HEK293 (cell line): ENCODE measurements around the gene NCR3LG1.

Source experiments
- KLF10 ChIP-seq: fragments of 450-650 bp; IDR thresholded peaks from 2 replicates; pipeline ENCODE4 v1.5.1; 2018; ENCODE audit warnings: missing biosample characterization, mild to moderate bottlenecking, missing genetic modification characterization
- WT1 ChIP-seq: fragments of 450-650 bp; formaldehyde crosslinking; IDR thresholded peaks from 2 replicates; pipeline ENCODE4 v1.5.1; 2016; ENCODE audit warnings: missing biosample characterization, missing genetic modification characterization
- ZNF169 ChIP-seq: fragments of 450-650 bp; formaldehyde crosslinking; IDR thresholded peaks from 2 replicates; pipeline ENCODE4 v1.5.1; 2016; ENCODE audit warnings: missing biosample characterization, missing genetic modification characterization
- ZNF174 ChIP-seq: fragments of 450-650 bp; formaldehyde crosslinking; IDR thresholded peaks from 2 replicates; pipeline ENCODE4 v1.5.0; 2017; ENCODE audit warnings: missing biosample characterization, mild to moderate bottlenecking, missing genetic modification characterization
- ZNF23 ChIP-seq: fragments of 450-650 bp; formaldehyde crosslinking; IDR thresholded peaks from 2 replicates; pipeline ENCODE4 v1.5.1; 2016; ENCODE audit warnings: missing biosample characterization, missing genetic modification characterization, borderline replicate concordance
- ZNF292 ChIP-seq: fragments of 450-650 bp; formaldehyde crosslinking; IDR thresholded peaks from 2 replicates; pipeline ENCODE4 v1.5.1; 2016; ENCODE audit warnings: low read depth, missing biosample characterization, missing genetic modification characterization, borderline replicate concordance
- TF ChIP-seq, protein P1 (sequence below): sonication (generic); formaldehyde crosslinking; IDR thresholded peaks from 2 replicates; pipeline ENCODE4 v1.8.1; 2022; ENCODE audit warnings: mild to moderate bottlenecking, moderate library complexity, missing genetic modification reagents
- TF ChIP-seq, protein P2 (sequence below): fragments of 450-650 bp; formaldehyde crosslinking; IDR thresholded peaks from 2 replicates; pipeline ENCODE4 v1.5.1; 2016; ENCODE audit warnings: missing biosample characterization, missing genetic modification characterization
- TF ChIP-seq, protein P3 (sequence below): fragments of 450-650 bp; formaldehyde crosslinking; IDR thresholded peaks from 2 replicates; pipeline ENCODE4 v1.5.1; 2016; ENCODE audit warnings: missing biosample characterization, missing genetic modification characterization
- TF ChIP-seq, protein P4 (sequence below): fragments of 450-650 bp; formaldehyde crosslinking; IDR thresholded peaks from 2 replicates; pipeline ENCODE4 v1.5.1; 2017; ENCODE audit warnings: missing biosample characterization, missing genetic modification characterization
- TF ChIP-seq, protein P5 (sequence below): fragments of 450-650 bp; IDR thresholded peaks from 2 replicates; pipeline ENCODE4 v1.5.1; 2018; ENCODE audit warnings: missing biosample characterization, mild to moderate bottlenecking, missing genetic modification characterization

DNA sequence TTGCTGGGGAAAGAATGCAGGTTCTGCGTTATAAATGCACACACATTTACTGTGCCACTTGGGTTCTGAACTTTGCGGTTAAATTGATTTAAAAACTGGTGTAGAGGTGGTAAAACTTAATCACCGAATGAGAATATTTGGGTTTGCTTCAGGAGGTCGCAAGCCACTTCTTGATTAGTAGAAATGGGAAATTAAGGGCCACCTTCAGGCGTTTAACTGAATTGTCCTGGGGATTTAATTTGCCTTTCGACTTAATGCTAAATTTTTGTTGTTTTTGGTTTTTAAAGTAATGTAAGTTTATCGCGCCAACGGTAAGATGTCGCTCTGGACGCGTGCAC, 459 bp upstream of the NCR3LG1 start:
- TF ChIP-seq, protein P1, sequence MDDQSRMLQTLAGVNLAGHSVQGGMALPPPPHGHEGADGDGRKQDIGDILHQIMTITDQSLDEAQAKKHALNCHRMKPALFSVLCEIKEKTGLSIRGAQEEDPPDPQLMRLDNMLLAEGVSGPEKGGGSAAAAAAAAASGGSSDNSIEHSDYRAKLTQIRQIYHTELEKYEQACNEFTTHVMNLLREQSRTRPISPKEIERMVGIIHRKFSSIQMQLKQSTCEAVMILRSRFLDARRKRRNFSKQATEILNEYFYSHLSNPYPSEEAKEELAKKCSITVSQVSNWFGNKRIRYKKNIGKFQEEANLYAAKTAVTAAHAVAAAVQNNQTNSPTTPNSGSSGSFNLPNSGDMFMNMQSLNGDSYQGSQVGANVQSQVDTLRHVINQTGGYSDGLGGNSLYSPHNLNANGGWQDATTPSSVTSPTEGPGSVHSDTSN (CRISPR knock-in tag) = no peak
- TF ChIP-seq, protein P2, sequence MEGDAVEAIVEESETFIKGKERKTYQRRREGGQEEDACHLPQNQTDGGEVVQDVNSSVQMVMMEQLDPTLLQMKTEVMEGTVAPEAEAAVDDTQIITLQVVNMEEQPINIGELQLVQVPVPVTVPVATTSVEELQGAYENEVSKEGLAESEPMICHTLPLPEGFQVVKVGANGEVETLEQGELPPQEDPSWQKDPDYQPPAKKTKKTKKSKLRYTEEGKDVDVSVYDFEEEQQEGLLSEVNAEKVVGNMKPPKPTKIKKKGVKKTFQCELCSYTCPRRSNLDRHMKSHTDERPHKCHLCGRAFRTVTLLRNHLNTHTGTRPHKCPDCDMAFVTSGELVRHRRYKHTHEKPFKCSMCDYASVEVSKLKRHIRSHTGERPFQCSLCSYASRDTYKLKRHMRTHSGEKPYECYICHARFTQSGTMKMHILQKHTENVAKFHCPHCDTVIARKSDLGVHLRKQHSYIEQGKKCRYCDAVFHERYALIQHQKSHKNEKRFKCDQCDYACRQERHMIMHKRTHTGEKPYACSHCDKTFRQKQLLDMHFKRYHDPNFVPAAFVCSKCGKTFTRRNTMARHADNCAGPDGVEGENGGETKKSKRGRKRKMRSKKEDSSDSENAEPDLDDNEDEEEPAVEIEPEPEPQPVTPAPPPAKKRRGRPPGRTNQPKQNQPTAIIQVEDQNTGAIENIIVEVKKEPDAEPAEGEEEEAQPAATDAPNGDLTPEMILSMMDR (tag by site-specific recombination) = no peak
- TF ChIP-seq ZNF169 (tag by site-specific recombination) = no peak
- TF ChIP-seq, protein P3, sequence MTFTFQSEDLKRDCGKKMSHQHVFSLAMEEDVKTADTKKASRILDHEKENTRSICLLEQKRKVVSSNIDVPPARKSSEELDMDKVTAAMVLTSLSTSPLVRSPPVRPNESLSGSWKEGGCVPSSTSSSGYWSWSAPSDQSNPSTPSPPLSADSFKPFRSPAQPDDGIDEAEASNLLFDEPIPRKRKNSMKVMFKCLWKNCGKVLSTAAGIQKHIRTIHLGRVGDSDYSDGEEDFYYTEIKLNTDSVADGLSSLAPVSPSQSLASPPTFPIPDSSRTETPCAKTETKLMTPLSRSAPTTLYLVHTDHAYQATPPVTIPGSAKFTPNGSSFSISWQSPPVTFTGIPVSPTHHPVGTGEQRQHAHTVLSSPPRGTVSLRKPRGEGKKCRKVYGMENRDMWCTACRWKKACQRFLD (tag by site-specific recombination) = no peak
- TF ChIP-seq, protein P4, sequence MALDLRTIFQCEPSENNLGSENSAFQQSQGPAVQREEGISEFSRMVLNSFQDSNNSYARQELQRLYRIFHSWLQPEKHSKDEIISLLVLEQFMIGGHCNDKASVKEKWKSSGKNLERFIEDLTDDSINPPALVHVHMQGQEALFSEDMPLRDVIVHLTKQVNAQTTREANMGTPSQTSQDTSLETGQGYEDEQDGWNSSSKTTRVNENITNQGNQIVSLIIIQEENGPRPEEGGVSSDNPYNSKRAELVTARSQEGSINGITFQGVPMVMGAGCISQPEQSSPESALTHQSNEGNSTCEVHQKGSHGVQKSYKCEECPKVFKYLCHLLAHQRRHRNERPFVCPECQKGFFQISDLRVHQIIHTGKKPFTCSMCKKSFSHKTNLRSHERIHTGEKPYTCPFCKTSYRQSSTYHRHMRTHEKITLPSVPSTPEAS (tag by site-specific recombination) = no peak
- TF ChIP-seq ZNF292 (tag by site-specific recombination) = no peak
- no peak for TF ChIP-seq KLF10 (tag by site-specific recombination)
- TF ChIP-seq ZNF174 (tag by site-specific recombination) = no peak
- TF ChIP-seq ZNF23 (tag by site-specific recombination) = no peak
- TF ChIP-seq WT1 = no peak
- TF ChIP-seq, protein P5, sequence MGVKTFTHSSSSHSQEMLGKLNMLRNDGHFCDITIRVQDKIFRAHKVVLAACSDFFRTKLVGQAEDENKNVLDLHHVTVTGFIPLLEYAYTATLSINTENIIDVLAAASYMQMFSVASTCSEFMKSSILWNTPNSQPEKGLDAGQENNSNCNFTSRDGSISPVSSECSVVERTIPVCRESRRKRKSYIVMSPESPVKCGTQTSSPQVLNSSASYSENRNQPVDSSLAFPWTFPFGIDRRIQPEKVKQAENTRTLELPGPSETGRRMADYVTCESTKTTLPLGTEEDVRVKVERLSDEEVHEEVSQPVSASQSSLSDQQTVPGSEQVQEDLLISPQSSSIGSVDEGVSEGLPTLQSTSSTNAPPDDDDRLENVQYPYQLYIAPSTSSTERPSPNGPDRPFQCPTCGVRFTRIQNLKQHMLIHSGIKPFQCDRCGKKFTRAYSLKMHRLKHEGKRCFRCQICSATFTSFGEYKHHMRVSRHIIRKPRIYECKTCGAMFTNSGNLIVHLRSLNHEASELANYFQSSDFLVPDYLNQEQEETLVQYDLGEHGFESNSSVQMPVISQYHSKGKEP (tag by site-specific recombination) = no peak
